A549 (cell line): Measurements from ENCODE around the gene RIPK4. TPM values are rescaled to one million over a fixed set of nuclear protein-coding genes. Genes with fewer than 3 reads are reported as not detected.

Source experiments
- ATAC-seq, 2 experiments: fragments of 200-7000 bp in 1 of 2; fragments of >200 bp in 1 of 2; cut with Nextera tagmentation in 1 of 2; cut with Tn5 transposase in 1 of 2; 3 replicates each; pipeline versions ENCODE4 v1.8.0 to v1.9.1; 2018 to 2020; ENCODE audit warnings: mild to moderate bottlenecking in 1 of 2, moderate library complexity in 1 of 2
- CTCF ChIA-PET: fragments of 300-600 bp; sonication (Branson Sonifier 250); formaldehyde crosslinking; extraction: SDS; loops from one replicate; lab custom pipeline; 2021; ENCODE audit warnings: antibody characterized with exemption, inconsistent platforms; lab: Yijun Ruan, JAX
- POLR2A ChIA-PET: fragments of 350-600 bp; formaldehyde crosslinking; extraction: SDS; loops from one replicate; lab custom pipeline; 2021; ENCODE audit warnings: antibody characterized with exemption, inconsistent platforms; lab: Yijun Ruan, JAX
- DNase-seq, 2 experiments: peaks; one replicate each; pipeline versions ENCODE4 v3.0.0 to v3.0.0-alpha.2; 2011 to 2016; ENCODE audit warnings: low read depth in 1 of 2, low spot score in 1 of 2
- FAIRE-seq: peaks from 2 replicates; lab custom pipeline; 2011; peaks lifted over from hg19 to GRCh38; lab: Jason Lieb, UNC
- H3K27ac ChIP-seq, 2 experiments: fragments of >200 bp; sonication (Bioruptor Twin); formaldehyde crosslinking; 3 replicates each; pipeline ENCODE4 v1.5.1; 2016 to 2017
- H3K4me1 ChIP-seq: fragments of >200 bp; sonication (Bioruptor Twin); formaldehyde crosslinking; 3 replicates; pipeline ENCODE4 v1.6.1; 2016
- H3K4me2 ChIP-seq: fragments of >200 bp; sonication (Bioruptor Twin); formaldehyde crosslinking; 3 replicates; pipeline ENCODE4 v1.6.1; 2016
- H3K4me3 ChIP-seq: fragments of >200 bp; sonication (Bioruptor Twin); formaldehyde crosslinking; 3 replicates; pipeline ENCODE4 v1.5.1; 2016
- H3K9me3 ChIP-seq: fragments of >200 bp; sonication (Bioruptor Twin); formaldehyde crosslinking; 3 replicates; pipeline ENCODE4 v1.6.1; 2016
- CBX2 ChIP-seq: fragments of 200-600 bp; sonication (generic); IDR thresholded peaks from 2 replicates; pipeline ENCODE4 v1.6.1; 2016; ENCODE audit warnings: low read depth, mild to moderate bottlenecking, borderline replicate concordance
- CBX8 ChIP-seq: fragments of 200-600 bp; sonication (generic); IDR thresholded peaks from 2 replicates; pipeline ENCODE4 v1.6.1; 2016
- CEBPB ChIP-seq, 2 experiments: fragments of >200 bp in 1 of 2; sonication (Bioruptor Twin) in 1 of 2; formaldehyde crosslinking in 1 of 2; IDR thresholded peaks; 2 replicates each; pipeline ENCODE4 v1.6.1; 2012 to 2016
- FOSB ChIP-seq: fragments of 250-450 bp; sonication (Bioruptor Pico); IDR thresholded peaks from 2 replicates; pipeline ENCODE4 v1.5.0; 2020; ENCODE audit warnings: mild to moderate bottlenecking, moderate library complexity
- FOSL2 ChIP-seq, 2 experiments: fragments of 450-650 bp in 1 of 2; fragments of >200 bp in 1 of 2; sonication (Bioruptor Twin) in 1 of 2; formaldehyde crosslinking; IDR thresholded peaks; 2 replicates each; pipeline versions ENCODE4 v1.5.0 to v1.6.1; 2016 to 2020; ENCODE audit warnings: mild to moderate bottlenecking in 1 of 2, moderate library complexity in 1 of 2
- GATA3 ChIP-seq: IDR thresholded peaks from 2 replicates; pipeline ENCODE4 v1.6.1; 2012; ENCODE audit warnings: borderline replicate concordance
- HOXA7 ChIP-seq: fragments of 250-450 bp; sonication (Bioruptor Pico); IDR thresholded peaks from 2 replicates; pipeline ENCODE4 v1.5.0; 2020; ENCODE audit warnings: mild to moderate bottlenecking, moderate library complexity
- HOXB13 ChIP-seq: fragments of 250-450 bp; sonication (Bioruptor Pico); IDR thresholded peaks from 2 replicates; pipeline ENCODE4 v1.5.0; 2020; ENCODE audit warnings: low read depth, mild to moderate bottlenecking, moderate library complexity
- JUN ChIP-seq, 2 experiments: fragments of >200 bp; sonication (Bioruptor Twin); formaldehyde crosslinking; IDR thresholded peaks; 2 replicates in 1 of 2; 3 replicates in 1 of 2; pipeline ENCODE4 v1.6.1; 2016 to 2017
- MAZ ChIP-seq: fragments of 150-350 bp; IDR thresholded peaks from 2 replicates; pipeline ENCODE4 v1.6.1; 2014; ENCODE audit warnings: antibody characterized with exemption, low read depth, low read length, borderline replicate concordance
- NPAS2 ChIP-seq: fragments of 250-450 bp; sonication (Bioruptor Pico); IDR thresholded peaks from 2 replicates; pipeline ENCODE4 v1.8.0; 2022; ENCODE audit warnings: mild to moderate bottlenecking, moderate library complexity, borderline replicate concordance
- PHF8 ChIP-seq: fragments of 200-600 bp; sonication (generic); IDR thresholded peaks from 2 replicates; pipeline ENCODE4 v1.6.1; 2016; ENCODE audit warnings: low read depth, mild to moderate bottlenecking, antibody characterized with exemption, moderate library complexity, borderline replicate concordance
- POLR2A ChIP-seq: IDR thresholded peaks from 2 replicates; pipeline ENCODE4 v1.6.1; 2012; ENCODE audit warnings: mild to moderate bottlenecking, low read length
- RAD21 ChIP-seq, 2 experiments: fragments of >200 bp in 1 of 2; sonication (Bioruptor Twin) in 1 of 2; formaldehyde crosslinking in 1 of 2; IDR thresholded peaks in 1 of 2; conservative IDR thresholded peaks in 1 of 2; 2 replicates in 1 of 2; 3 replicates in 1 of 2; pipeline ENCODE4 v1.6.1; 2012 to 2018; ENCODE audit warnings: inconsistent platforms in 1 of 2
- RARB ChIP-seq: fragments of 250-450 bp; sonication (Bioruptor Pico); IDR thresholded peaks from 2 replicates; pipeline ENCODE4 v1.8.0; 2021; ENCODE audit warnings: mild to moderate bottlenecking, moderate library complexity
- RCOR1 ChIP-seq: fragments of 150-350 bp; IDR thresholded peaks from 2 replicates; pipeline ENCODE4 v1.6.1; 2014; ENCODE audit warnings: antibody characterized with exemption, low read length, low read depth
- RFX5 ChIP-seq: fragments of 450-650 bp; IDR thresholded peaks from 2 replicates; pipeline ENCODE4 v1.7.1; 2014; ENCODE audit warnings: antibody characterized with exemption, mild to moderate bottlenecking, moderate library complexity
- RNF2 ChIP-seq: fragments of 200-600 bp; sonication (generic); IDR thresholded peaks from 2 replicates; pipeline ENCODE4 v1.6.1; 2016; ENCODE audit warnings: low read depth, mild to moderate bottlenecking, antibody characterized with exemption, moderate library complexity, borderline replicate concordance
- TFCP2L1 ChIP-seq: fragments of 250-450 bp; sonication (Bioruptor Pico); IDR thresholded peaks from 2 replicates; pipeline ENCODE4 v1.5.0; 2021; ENCODE audit warnings: mild to moderate bottlenecking
- WGBS: methylation state at CpG from one replicate; pipeline ENCODE4 v1.1.6; 2017; ENCODE audit errors: missing lambda C conversion rate; 5-methylcytosine and 5-hydroxymethylcytosine counted together
- polyA plus RNA-seq, 4 experiments: library from polyadenylated mRNA; depleted of rRNA in 3 of 4; stranded (reverse); fragments of >200 nt; fragmentation: RNase III in 1 of 4; extraction: RNeasy Plus Mini Kit Qiagen cat#74134 plus additional on column Dnase treatment in 1 of 4; gene quantifications; 2 replicates in 3 of 4; 3 replicates in 1 of 4; pipeline ENCODE4 v1.2.3, GENCODE V29; 2011 to 2017
- TF ChIP-seq, protein P1 (sequence below): fragments of >200 bp; sonication (Bioruptor Twin); formaldehyde crosslinking; IDR thresholded peaks from 3 replicates; pipeline ENCODE4 v1.6.1; 2016
- TF ChIP-seq, protein P2 (sequence below): fragments of 200-600 bp; sonication (generic); IDR thresholded peaks from 2 replicates; pipeline ENCODE4 v1.6.1; 2016; ENCODE audit warnings: antibody characterized with exemption, mild to moderate bottlenecking, moderate library complexity

Gene RIPK4
- polyA plus RNA-seq, 2 of the 4 experiments (the other 2 are of a cell fraction), result 3.0 to 5.7 TPM

DNA sequence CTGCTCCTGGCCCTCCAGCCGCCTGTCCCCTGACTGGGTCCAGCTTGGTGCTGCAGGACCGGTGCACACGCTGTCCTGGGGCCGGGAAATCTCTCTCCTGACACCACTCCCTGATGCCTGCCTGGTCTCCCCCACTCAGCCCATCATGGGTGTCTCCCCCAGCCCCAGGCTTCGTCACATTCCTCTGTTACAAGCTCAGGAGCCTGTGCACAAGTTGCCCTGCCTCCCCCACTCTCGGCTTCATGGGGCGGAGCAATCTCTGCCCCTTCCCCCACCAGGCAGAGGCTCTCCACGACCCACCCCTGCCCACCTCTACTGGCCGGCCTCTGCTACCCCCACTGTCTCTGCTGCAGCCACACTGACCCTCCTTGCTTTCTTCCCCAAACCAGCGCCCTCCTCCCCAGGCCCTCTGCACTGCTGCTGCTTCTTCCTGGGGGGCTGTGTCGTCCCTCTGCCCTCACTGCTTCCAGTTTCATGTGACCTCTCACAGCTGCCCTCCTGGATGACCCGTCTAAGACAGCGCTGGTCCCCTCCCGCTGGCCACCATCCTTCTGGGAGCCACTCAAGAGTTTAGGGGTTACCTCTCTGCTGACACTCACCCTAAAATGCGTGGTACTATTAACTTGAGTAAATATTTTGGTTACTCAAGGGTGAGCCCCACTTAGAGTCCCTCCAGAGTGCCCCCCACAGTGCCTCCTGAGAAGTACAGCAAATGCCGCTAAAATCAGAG, 5.7 kb upstream of the RIPK4 start:
- 72% methylated on average over 10 of the region's 16 CpGs for WGBS
- no peaks in the 10 kb centered on the region for H3K9me3 ChIP-seq
- CTCF ChIA-PET, result interaction anchor here (0.6 to 14.3 kb wide), 6 partner anchors 8 to 555 kb away, joined by 3 to 172 read pairs (median 4); no protein-coding TSS in a partner anchor

DNA sequence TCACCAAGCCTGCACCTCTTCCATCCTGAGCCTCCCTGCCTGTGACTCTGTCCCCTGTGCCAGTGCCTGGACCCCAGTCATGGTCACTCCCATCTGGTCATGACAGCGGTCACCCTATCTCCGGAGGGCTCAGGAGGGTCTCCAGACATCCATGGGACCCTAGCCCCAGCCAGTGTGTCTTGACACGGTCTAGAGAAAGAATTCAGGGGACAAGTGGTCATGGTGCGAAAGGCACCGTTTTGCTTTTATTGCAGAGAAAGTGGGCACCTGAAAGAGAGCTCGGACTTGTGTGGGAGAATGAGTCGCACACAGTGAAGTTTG, 4.7 kb upstream of the RIPK4 start:
- no peak for ATAC-seq
- Histone ChIP-seq H3K4me3 (no peak overlapping the region), H3K9me3 (no peaks in the 10 kb centered on the region), H3K4me2 (no peak overlapping the region), H3K27ac (no peak overlapping the region), H3K4me1 (peaks cover 9% of the 10 kb centered on the region; the same call in 2 of the 3 replicates)
- ChIA-PET POLR2A (interaction anchor here (1.3 kb wide), 1 partner anchor 12 kb away, joined by 3 read pairs; no protein-coding TSS in a partner anchor), CTCF (interaction anchor here (1.0 to 14.3 kb wide), 4 partner anchors 9 to 158 kb away, joined by 3 to 172 read pairs (median 4); no protein-coding TSS in a partner anchor)
- no peak for DNase-seq
- 96% methylated on average over 6 of the region's 7 CpGs for WGBS
- TF ChIP-seq NPAS2 (CRISPR knock-in tag), result no peak
- TF ChIP-seq RAD21 (conservative IDR thresholded peaks at IDR 0.05 in 1 of 2, IDR thresholded peaks at IDR 0.05 in 1 of 2), result no peak
- no peak for TF ChIP-seq RFX5
- TF ChIP-seq, protein P1, sequence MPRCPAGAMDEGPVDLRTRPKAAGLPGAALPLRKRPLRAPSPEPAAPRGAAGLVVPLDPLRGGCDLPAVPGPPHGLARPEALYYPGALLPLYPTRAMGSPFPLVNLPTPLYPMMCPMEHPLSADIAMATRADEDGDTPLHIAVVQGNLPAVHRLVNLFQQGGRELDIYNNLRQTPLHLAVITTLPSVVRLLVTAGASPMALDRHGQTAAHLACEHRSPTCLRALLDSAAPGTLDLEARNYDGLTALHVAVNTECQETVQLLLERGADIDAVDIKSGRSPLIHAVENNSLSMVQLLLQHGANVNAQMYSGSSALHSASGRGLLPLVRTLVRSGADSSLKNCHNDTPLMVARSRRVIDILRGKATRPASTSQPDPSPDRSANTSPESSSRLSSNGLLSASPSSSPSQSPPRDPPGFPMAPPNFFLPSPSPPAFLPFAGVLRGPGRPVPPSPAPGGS, result no peak
- no peak for TF ChIP-seq GATA3
- no peak for FAIRE-seq

More for the DNA sequence above, 5.7 kb upstream of the RIPK4 start:
- DNase-seq (no peak), FAIRE-seq (no peak), ATAC-seq (no peak)
- Histone ChIP-seq H3K4me2 (no peak overlapping the region), H3K4me1 (peaks cover 9% of the 10 kb centered on the region; the same call in 2 of the 3 replicates), H3K4me3 (no peak overlapping the region), H3K27ac (peak overlapping the region in 1 of 2 experiments; percentile 31; a peak in 2 of 6 replicates)
- POLR2A ChIA-PET, result interaction anchor here (1.3 kb wide), 1 partner anchor 13 kb away, joined by 3 read pairs; no protein-coding TSS in a partner anchor
- TF ChIP-seq RNF2 (no peak), PHF8 (no peak)

DNA sequence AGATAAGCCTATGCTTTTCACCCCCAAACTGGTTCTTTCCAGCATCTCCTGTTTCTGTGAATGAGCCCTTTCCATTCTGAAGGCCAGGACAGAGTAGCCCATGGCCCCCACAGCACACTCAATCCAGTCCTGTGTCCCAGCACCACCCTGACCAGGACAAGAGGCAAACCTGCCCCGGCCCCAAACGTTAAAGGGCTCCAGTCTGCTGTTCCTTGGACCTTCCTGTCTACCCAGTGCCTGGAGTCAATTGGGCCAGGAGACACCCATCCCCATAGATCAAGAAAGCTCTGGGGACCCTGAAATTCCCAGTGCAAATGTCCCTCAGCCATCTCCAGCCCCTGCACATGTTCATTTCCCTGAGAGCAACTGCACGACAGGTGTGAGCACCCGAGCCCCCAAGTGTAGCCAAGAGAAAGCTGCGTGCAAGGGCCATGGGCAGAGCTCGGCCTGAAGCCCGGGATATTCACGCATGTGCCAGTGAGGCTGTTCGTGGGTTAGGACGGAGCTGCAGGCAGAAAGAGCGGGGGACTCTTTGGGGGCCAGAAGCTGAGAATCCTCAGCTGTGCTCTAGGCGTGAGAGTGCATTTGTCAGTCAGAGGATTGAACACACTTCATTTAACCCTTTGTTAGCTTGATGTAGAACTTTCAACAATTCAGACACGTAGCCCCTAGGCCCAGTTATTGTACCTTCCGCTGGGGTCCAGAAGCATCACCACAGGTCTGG, 4.2 kb upstream of the RIPK4 start:
- ATAC-seq (no peak), DNase-seq (no peak), FAIRE-seq (no peak)
- POLR2A ChIA-PET, result interaction anchor here (1.3 kb wide), 1 partner anchor 12 kb away, joined by 3 read pairs; no protein-coding TSS in a partner anchor
- Histone ChIP-seq H3K9me3 (no peaks in the 10 kb centered on the region), H3K4me1 (peaks cover 9% of the 10 kb centered on the region; the same call in 2 of the 3 replicates), H3K4me2 (no peak overlapping the region), H3K4me3 (no peak overlapping the region), H3K27ac (no peak overlapping the region; a peak in 1 of 6 replicates)
- CTCF ChIA-PET, result interaction anchor here (1.8 to 14.3 kb wide), 2 partner anchors 93 to 157 kb away, joined by 4 to 172 read pairs; no protein-coding TSS in a partner anchor
- TF ChIP-seq FOSB (CRISPR knock-in tag) (no peak), RFX5 (no peak), RAD21 (conservative IDR thresholded peaks at IDR 0.05 in 1 of 2, IDR thresholded peaks at IDR 0.05 in 1 of 2) (no peak), RARB (CRISPR knock-in tag) (no peak), RNF2 (no peak), RCOR1 (no peak), JUN (IDR thresholded peaks at IDR 0.05) (no peak), TFCP2L1 (no peak), CBX2 (no peak), HOXB13 (no peak), CBX8 (no peak), CEBPB (IDR thresholded peaks at IDR 0.05) (no peak), FOSL2 (IDR thresholded peaks at IDR 0.05) (no peak), FOSL2 (CRISPR knock-in tag; IDR thresholded peaks at IDR 0.05) (no peak), MAZ (no peak), POLR2A (no peak), HOXA7 (CRISPR knock-in tag) (no peak)
- TF ChIP-seq, protein P2, sequence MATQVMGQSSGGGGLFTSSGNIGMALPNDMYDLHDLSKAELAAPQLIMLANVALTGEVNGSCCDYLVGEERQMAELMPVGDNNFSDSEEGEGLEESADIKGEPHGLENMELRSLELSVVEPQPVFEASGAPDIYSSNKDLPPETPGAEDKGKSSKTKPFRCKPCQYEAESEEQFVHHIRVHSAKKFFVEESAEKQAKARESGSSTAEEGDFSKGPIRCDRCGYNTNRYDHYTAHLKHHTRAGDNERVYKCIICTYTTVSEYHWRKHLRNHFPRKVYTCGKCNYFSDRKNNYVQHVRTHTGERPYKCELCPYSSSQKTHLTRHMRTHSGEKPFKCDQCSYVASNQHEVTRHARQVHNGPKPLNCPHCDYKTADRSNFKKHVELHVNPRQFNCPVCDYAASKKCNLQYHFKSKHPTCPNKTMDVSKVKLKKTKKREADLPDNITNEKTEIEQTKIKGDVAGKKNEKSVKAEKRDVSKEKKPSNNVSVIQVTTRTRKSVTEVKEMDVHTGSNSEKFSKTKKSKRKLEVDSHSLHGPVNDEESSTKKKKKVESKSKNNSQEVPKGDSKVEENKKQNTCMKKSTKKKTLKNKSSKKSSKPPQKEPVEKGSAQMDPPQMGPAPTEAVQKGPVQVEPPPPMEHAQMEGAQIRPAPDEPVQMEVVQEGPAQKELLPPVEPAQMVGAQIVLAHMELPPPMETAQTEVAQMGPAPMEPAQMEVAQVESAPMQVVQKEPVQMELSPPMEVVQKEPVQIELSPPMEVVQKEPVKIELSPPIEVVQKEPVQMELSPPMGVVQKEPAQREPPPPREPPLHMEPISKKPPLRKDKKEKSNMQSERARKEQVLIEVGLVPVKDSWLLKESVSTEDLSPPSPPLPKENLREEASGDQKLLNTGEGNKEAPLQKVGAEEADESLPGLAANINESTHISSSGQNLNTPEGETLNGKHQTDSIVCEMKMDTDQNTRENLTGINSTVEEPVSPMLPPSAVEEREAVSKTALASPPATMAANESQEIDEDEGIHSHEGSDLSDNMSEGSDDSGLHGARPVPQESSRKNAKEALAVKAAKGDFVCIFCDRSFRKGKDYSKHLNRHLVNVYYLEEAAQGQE, result no peak
- TF ChIP-seq, protein P1, result no peak
- 93% methylated on average over 9 of the region's 14 CpGs for WGBS
